Endodermal cell (in vitro differentiated cells): ENCODE data around the gene R3HDM4. TPM values are rescaled to one million over a fixed set of nuclear protein-coding genes. Genes with fewer than 3 reads are reported as not detected.

Experiments used
- DNase-seq: peaks from one replicate; pipeline ENCODE4 v3.0.0-alpha.2; 2017
- H3K27ac ChIP-seq: 2 replicates; pipeline ENCODE4 v1.5.1; 2013; ENCODE audit warnings: mild to moderate bottlenecking, low read depth, low read length, moderate library complexity
- H3K27me3 ChIP-seq: 2 replicates; pipeline ENCODE4 v1.6.1; 2013; ENCODE audit warnings: mild to moderate bottlenecking, low read length, moderate library complexity; ENCODE audit not compliant: insufficient read depth, control insufficient read depth, poor library complexity, severe bottlenecking
- H3K36me3 ChIP-seq: 2 replicates; pipeline ENCODE4 v1.7.0; 2013; ENCODE audit warnings: mild to moderate bottlenecking, low read length, moderate library complexity; ENCODE audit not compliant: control insufficient read depth, insufficient read depth
- H3K4me1 ChIP-seq: one replicate; pipeline ENCODE4 v1.7.0; 2013; ENCODE audit warnings: low read length; ENCODE audit not compliant: control insufficient read depth, insufficient read depth
- H3K4me3 ChIP-seq: 2 replicates; pipeline ENCODE4 v1.5.1; 2013; ENCODE audit warnings: mild to moderate bottlenecking, low read length, moderate library complexity
- H3K9ac ChIP-seq: 2 replicates; pipeline ENCODE4 v1.6.1; 2013; ENCODE audit warnings: mild to moderate bottlenecking, low read length, moderate library complexity; ENCODE audit not compliant: poor library complexity, severe bottlenecking; ENCODE audit errors: extremely low read depth
- H3K9me3 ChIP-seq: 2 replicates; pipeline ENCODE4 v1.6.1; 2013; ENCODE audit warnings: mild to moderate bottlenecking, low read length, moderate library complexity; ENCODE audit not compliant: control insufficient read depth
- H3K27ac Mint-ChIP-seq: 2 replicates; pipeline ENCODE4 v1.8.0; 2020; ENCODE audit warnings: mixed read lengths
- H3K27me3 Mint-ChIP-seq: 2 replicates; pipeline ENCODE4 v1.8.0; 2021; ENCODE audit warnings: mild to moderate bottlenecking, mixed read lengths; ENCODE audit not compliant: insufficient read depth
- H3K36me3 Mint-ChIP-seq: 2 replicates; pipeline ENCODE4 v1.8.0; 2020; ENCODE audit warnings: low read depth, mixed read lengths
- H3K4me1 Mint-ChIP-seq: 2 replicates; pipeline ENCODE4 v1.8.0; 2020; ENCODE audit warnings: mixed read lengths
- H3K4me3 Mint-ChIP-seq: 2 replicates; pipeline ENCODE4 v1.8.0; 2020; ENCODE audit warnings: mild to moderate bottlenecking, moderate library complexity, mixed read lengths
- H3K9me3 Mint-ChIP-seq: 2 replicates; pipeline ENCODE4 v1.8.0; 2020; ENCODE audit warnings: mild to moderate bottlenecking, mixed read lengths
- CTCF ChIP-seq: fragments of 200-600 bp; sonication (generic); conservative IDR thresholded peaks from 2 replicates; pipeline ENCODE4 v1.5.0; 2021; ENCODE audit warnings: antibody characterized with exemption, mild to moderate bottlenecking
- WGBS, 2 experiments: methylation state at CpG; one replicate each; pipeline versions ENCODE4 v1.1.5 to v1.1.7; 2013; ENCODE audit warnings: missing lambda C conversion rate in 2 of 2, mixed read lengths in 1 of 2; ENCODE audit not compliant: insufficient coverage in 1 of 2, insufficient read length in 1 of 2; 5-methylcytosine and 5-hydroxymethylcytosine counted together
- total RNA-seq, 2 donors: library from RNA; stranded (reverse); fragmentation: NEBNext Ultra II Directional in 1 of 2; extraction: Animal tissue kit (Norgen Biotek cat#: 25700) in 1 of 2; gene quantifications; 2 replicates in 1 of 2; 3 replicates in 1 of 2; pipeline ENCODE4 v1.2.1, GENCODE V29; 2021

Gene R3HDM4
- total RNA-seq, 2 donors from 2014 or later, result 61.1 to 64.7 TPM

DNA sequence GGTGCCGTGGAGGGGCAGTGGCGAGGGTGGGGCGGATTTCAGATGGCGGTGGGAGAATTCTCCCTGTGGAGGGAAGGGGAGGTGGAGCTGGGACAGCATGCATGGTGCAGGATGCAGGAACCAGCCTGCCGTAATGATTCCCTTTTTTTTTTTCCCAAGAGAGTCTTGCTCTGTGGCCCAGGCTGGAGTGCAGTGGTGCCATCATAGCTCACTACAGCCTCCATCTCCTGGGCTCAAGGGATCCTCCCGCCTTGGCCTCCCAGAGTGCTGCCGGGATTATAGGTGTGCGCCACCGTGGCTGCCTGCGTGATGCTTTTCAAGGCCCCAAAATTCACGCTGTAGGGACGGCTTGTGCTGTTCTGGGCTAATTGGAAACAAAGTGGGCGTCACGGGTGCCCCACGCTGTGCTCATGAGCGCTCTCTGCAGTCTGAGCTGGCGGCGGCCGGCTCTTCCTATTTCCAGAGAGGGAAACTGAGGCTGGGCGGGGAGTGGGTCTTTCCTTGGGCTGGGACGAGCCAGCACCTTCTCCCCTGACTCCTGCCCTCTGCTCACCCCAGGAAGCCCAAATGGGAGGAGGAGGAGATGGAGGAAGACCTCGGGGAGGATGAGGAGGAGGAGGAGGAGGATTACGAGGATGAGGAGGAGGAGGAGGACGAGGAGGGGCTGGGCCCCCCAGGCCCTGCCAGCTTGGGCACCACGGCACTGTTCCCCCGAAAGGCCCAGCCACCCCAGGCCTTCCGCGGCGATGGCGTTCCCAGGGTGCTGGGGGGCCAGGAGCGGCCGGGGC lies 19.0 kb upstream of the R3HDM4 start:
- TF ChIP-seq CTCF, result no peak
- 94% methylated on average over 10 to 32 of the region's 32 CpGs for WGBS, 2 experiments

DNA sequence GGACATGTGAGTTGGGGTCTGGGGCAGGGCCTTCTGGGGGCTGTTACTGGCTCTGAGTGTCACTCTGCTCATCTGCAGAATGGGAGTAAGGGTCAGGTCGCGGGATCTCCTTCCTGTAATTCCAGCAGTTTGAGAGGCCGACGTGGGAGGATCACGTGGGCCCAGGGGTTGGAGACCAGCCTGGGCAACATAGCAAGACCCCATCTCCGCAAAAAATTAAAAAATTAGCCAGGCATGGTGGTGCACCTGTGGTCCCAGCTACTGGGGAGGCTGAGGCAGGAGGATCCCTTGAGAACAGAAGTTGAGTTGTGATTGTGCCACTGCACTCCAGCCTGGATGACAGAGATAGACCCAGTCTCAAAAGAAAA lies 16.9 kb upstream of the R3HDM4 start:
- TF ChIP-seq CTCF, result no peak
- Histone ChIP-seq H3K9ac (no peak overlapping the region), H3K9me3 (no peaks in the 10 kb centered on the region), H3K4me3 (no peak overlapping the region), H3K27me3 (no peaks in the 10 kb centered on the region), H3K36me3 (peaks cover 18% of the 10 kb centered on the region), H3K27ac (no peak overlapping the region), H3K4me1 (no peaks in the 10 kb centered on the region)
- no peak for DNase-seq
- Mint-ChIP-seq H3K27me3 (no peaks in the 10 kb centered on the region), H3K4me1 (no peaks in the 10 kb centered on the region), H3K27ac (no peak overlapping the region), H3K9me3 (no peaks in the 10 kb centered on the region), H3K4me3 (no peak overlapping the region), H3K36me3 (peaks cover 25% of the 10 kb centered on the region)
- 95 to 99% methylated on average over 6 of the region's 6 CpGs for WGBS, 2 experiments

More for the DNA sequence above, 19.0 kb upstream of the R3HDM4 start:
- Histone ChIP-seq H3K9me3 (no peaks in the 10 kb centered on the region), H3K9ac (no peak overlapping the region), H3K4me1 (no peaks in the 10 kb centered on the region), H3K27ac (no peak overlapping the region), H3K4me3 (no peak overlapping the region), H3K36me3 (peaks cover 32% of the 10 kb centered on the region), H3K27me3 (no peaks in the 10 kb centered on the region)
- no peak for DNase-seq
- Mint-ChIP-seq H3K27me3 (no peaks in the 10 kb centered on the region), H3K9me3 (no peaks in the 10 kb centered on the region), H3K36me3 (peaks cover 40% of the 10 kb centered on the region), H3K27ac (no peak overlapping the region), H3K4me3 (no peak overlapping the region), H3K4me1 (no peaks in the 10 kb centered on the region)

GRCh38 chr19:929203-929890 lies 16.3 kb upstream of the R3HDM4 start:
- Histone ChIP-seq H3K9ac (no peak overlapping the region), H3K36me3 (peaks cover 17% of the 10 kb centered on the region), H3K27me3 (no peaks in the 10 kb centered on the region), H3K9me3 (no peaks in the 10 kb centered on the region), H3K27ac (no peak overlapping the region), H3K4me3 (no peak overlapping the region), H3K4me1 (no peaks in the 10 kb centered on the region)
- H3K36me3 Mint-ChIP-seq, result peaks cover 25% of the 10 kb centered on the region
- no peaks in the 10 kb centered on the region for H3K27me3 Mint-ChIP-seq
- no peak overlapping the region for H3K4me3 Mint-ChIP-seq
- H3K27ac Mint-ChIP-seq, result no peak overlapping the region
- DNase-seq, result no peak
- no peaks in the 10 kb centered on the region for H3K9me3 Mint-ChIP-seq
- no peaks in the 10 kb centered on the region for H3K4me1 Mint-ChIP-seq
- no peak for TF ChIP-seq CTCF
- WGBS, 2 experiments, result 96% methylated on average over 15 to 46 of the region's 51 CpGs
